Mucosa of rectum (tissue), 2 donors: ENCODE results near the gene ADORA2B.

ENCODE experiments used
- H3K27ac ChIP-seq, 2 donors: one replicate each; pipeline ENCODE4 v1.7.0; 2013; ENCODE audit warnings: inconsistent platforms in 2 of 2, low read depth in 2 of 2, low read length in 2 of 2
- H3K27me3 ChIP-seq, 2 donors: one replicate each; pipeline ENCODE4 v1.7.0; 2013; ENCODE audit warnings: low read length in 2 of 2; ENCODE audit not compliant: control insufficient read depth in 2 of 2, insufficient read depth in 2 of 2
- H3K36me3 ChIP-seq, 2 donors: one replicate each; pipeline ENCODE4 v1.7.0; 2013; ENCODE audit warnings: low read length in 2 of 2; ENCODE audit not compliant: control insufficient read depth in 2 of 2, insufficient read depth in 2 of 2
- H3K4me1 ChIP-seq, 2 donors: one replicate each; pipeline ENCODE4 v1.7.0; 2013; ENCODE audit warnings: low read length in 2 of 2, mild to moderate bottlenecking in 1 of 2; ENCODE audit not compliant: control insufficient read depth in 2 of 2, insufficient read depth in 2 of 2
- H3K4me3 ChIP-seq, 2 donors: one replicate each; pipeline ENCODE4 v1.7.0; 2013; ENCODE audit warnings: low read length in 2 of 2
- H3K9ac ChIP-seq, 2 donors: one replicate each; pipeline ENCODE4 v1.7.0; 2013; ENCODE audit warnings: low read length in 2 of 2, low read depth in 1 of 2, mild to moderate bottlenecking in 1 of 2
- H3K9me3 ChIP-seq, 2 donors: one replicate each; pipeline ENCODE4 v1.7.0; 2013; ENCODE audit warnings: low read length in 2 of 2; ENCODE audit not compliant: control insufficient read depth in 2 of 2
- donor health status: healthy.
- donor health status: Normal muscosa, but diverticular disease.

The ADORA2B gene

GRCh38 chr17:15920758-15921239 is 24.1 kb upstream of the ADORA2B start:
- Histone ChIP-seq H3K4me3 (no peak overlapping the region), H3K36me3 (no peaks in the 10 kb centered on the region), H3K9me3 (peaks cover 0 to 2% of the 10 kb centered on the region in 2 donors), H3K27ac (no peak overlapping the region), H3K9ac (no peak overlapping the region), H3K4me1 (no peaks in the 10 kb centered on the region), H3K27me3 (peaks cover 0 to 3% of the 10 kb centered on the region in 2 donors)

GRCh38 chr17:15921640-15922039 is 23.3 kb upstream of the ADORA2B start:
- Histone ChIP-seq H3K36me3 (no peaks in the 10 kb centered on the region), H3K27me3 (peaks cover 0 to 3% of the 10 kb centered on the region in 2 donors), H3K27ac (no peak overlapping the region), H3K4me1 (no peaks in the 10 kb centered on the region), H3K4me3 (no peak overlapping the region), H3K9me3 (peaks cover 0 to 2% of the 10 kb centered on the region in 2 donors), H3K9ac (no peak overlapping the region)

GRCh38 chr17:15922586-15922985 is 22.3 kb upstream of the ADORA2B start:
- Histone ChIP-seq H3K27me3 (no peaks in the 10 kb centered on the region), H3K4me3 (no peak overlapping the region), H3K36me3 (no peaks in the 10 kb centered on the region), H3K9me3 (peaks cover 0 to 2% of the 10 kb centered on the region in 2 donors), H3K9ac (no peak overlapping the region), H3K4me1 (no peaks in the 10 kb centered on the region), H3K27ac (no peak overlapping the region)

- H3K36me3 ChIP-seq, result no peaks in the 10 kb centered on the region
- peaks cover 0 to 3% of the 10 kb centered on the region in 2 donors for H3K27me3 ChIP-seq
- H3K4me1 ChIP-seq, result no peaks in the 10 kb centered on the region
- no peak overlapping the region for H3K9ac ChIP-seq
- peaks cover 0 to 2% of the 10 kb centered on the region in 2 donors for H3K9me3 ChIP-seq
- H3K27ac ChIP-seq, result no peak overlapping the region
- no peak overlapping the region for H3K4me3 ChIP-seq
Measured at GRCh38 chr17:15926039-15926740, 18.7 kb upstream of the ADORA2B start.

GRCh38 chr17:15928286-15928785 is 16.6 kb upstream of the ADORA2B start:
- Histone ChIP-seq H3K4me3 (no peak overlapping the region), H3K9me3 (no peaks in the 10 kb centered on the region), H3K27me3 (peaks cover 0 to 3% of the 10 kb centered on the region in 2 donors), H3K4me1 (no peaks in the 10 kb centered on the region), H3K9ac (no peak overlapping the region), H3K36me3 (no peaks in the 10 kb centered on the region), H3K27ac (no peak overlapping the region)

- H3K4me3 ChIP-seq, result no peak overlapping the region
Measured at GRCh38 chr17:15929941-15930340, 15.0 kb upstream of the ADORA2B start.

GRCh38 chr17:15930426-15930825 is 14.5 kb upstream of the ADORA2B start:
- Histone ChIP-seq H3K9me3 (no peaks in the 10 kb centered on the region), H3K9ac (no peak overlapping the region), H3K4me1 (no peaks in the 10 kb centered on the region), H3K27me3 (peaks cover 0 to 3% of the 10 kb centered on the region in 2 donors), H3K36me3 (no peaks in the 10 kb centered on the region), H3K4me3 (no peak overlapping the region), H3K27ac (no peak overlapping the region)

More at GRCh38 chr17:15929941-15930340, 15.0 kb upstream of the ADORA2B start:
- no peak overlapping the region for H3K9ac ChIP-seq
- H3K27me3 ChIP-seq, result peaks cover 0 to 3% of the 10 kb centered on the region in 2 donors
- no peak overlapping the region for H3K27ac ChIP-seq
- H3K36me3 ChIP-seq, result no peaks in the 10 kb centered on the region
- H3K9me3 ChIP-seq, result no peaks in the 10 kb centered on the region
- H3K4me1 ChIP-seq, result no peaks in the 10 kb centered on the region

GRCh38 chr17:15931394-15931793 is 13.5 kb upstream of the ADORA2B start:
- Histone ChIP-seq H3K4me1 (no peaks in the 10 kb centered on the region), H3K27ac (no peak overlapping the region), H3K36me3 (no peaks in the 10 kb centered on the region), H3K9ac (no peak overlapping the region), H3K9me3 (no peaks in the 10 kb centered on the region), H3K4me3 (no peak overlapping the region), H3K27me3 (peaks cover 0 to 3% of the 10 kb centered on the region in 2 donors)

- no peaks in the 10 kb centered on the region for H3K36me3 ChIP-seq
- H3K4me1 ChIP-seq, result no peaks in the 10 kb centered on the region
- no peak overlapping the region for H3K4me3 ChIP-seq
- no peak overlapping the region for H3K27ac ChIP-seq
- H3K9ac ChIP-seq, result no peak overlapping the region
- H3K27me3 ChIP-seq, result no peaks in the 10 kb centered on the region
- no peaks in the 10 kb centered on the region for H3K9me3 ChIP-seq
Measured at GRCh38 chr17:15934866-15935265, 10.1 kb upstream of the ADORA2B start.

- no peaks in the 10 kb centered on the region for H3K36me3 ChIP-seq
- no peaks in the 10 kb centered on the region for H3K9me3 ChIP-seq
- no peaks in the 10 kb centered on the region for H3K27me3 ChIP-seq
- no peak overlapping the region for H3K4me3 ChIP-seq
- H3K4me1 ChIP-seq, result no peaks in the 10 kb centered on the region
- no peak overlapping the region for H3K9ac ChIP-seq
- H3K27ac ChIP-seq, result no peak overlapping the region
Measured at GRCh38 chr17:15935891-15936290, 9.0 kb upstream of the ADORA2B start.
